ENCODE measurements around the gene ANKRD34B. TPM values are rescaled to one million over a fixed set of nuclear protein-coding genes. Genes with fewer than 3 reads are reported as not detected.

The ANKRD34B gene
- total and polyA plus RNA-seq, 10 of the 15 experiments (the other 5 are each of a cell fraction or from before 2014, with no cell fraction given), result under 0.01 TPM; not detected in 9

DNA sequence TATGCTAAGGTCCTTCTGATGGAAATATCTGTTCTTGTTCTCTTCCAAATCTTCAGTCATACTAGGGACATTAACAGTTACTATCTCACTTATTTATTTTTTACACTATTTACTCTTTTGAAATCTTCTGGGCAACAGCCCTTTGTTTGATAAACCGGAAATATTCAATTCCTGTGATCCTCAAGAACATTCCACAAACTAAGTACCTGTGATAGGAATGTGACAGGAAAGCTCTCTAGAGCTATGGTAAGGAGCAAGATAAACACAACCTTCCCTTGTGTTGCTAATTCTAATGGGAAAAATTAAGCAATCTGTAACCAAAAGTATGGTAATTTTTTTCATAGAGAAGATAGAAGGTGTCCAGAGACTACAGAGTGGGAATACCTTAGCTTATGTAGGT lies 22.0 kb upstream of the ANKRD34B start:
- ChIA-PET RAD21 (ENCODE audit: unreplicated experiment) (interaction anchor here (0.6 kb wide), 1 partner anchor 1681 kb away, joined by 3 read pairs; no protein-coding TSS in a partner anchor), SMC1A (ENCODE audit: uncharacterized antibody, unreplicated experiment) (interaction anchor here (1.0 kb wide), 1 partner anchor 16 kb away, joined by 3 read pairs; no protein-coding TSS in a partner anchor), POLR2A (no interaction called here), CTCF (no interaction called here)
- H3K36me3 ChIP-seq (ENCODE audit: control insufficient read depth in 2 of 2, insufficient read depth in 2 of 2, low read length in 1 of 2), result no peaks in the 10 kb centered on the region
- in situ Hi-C loops (cut with MboI) (no loop called here), intact Hi-C loops (cut with micrococcal nuclease; ENCODE audit: unreplicated experiment) (no loop called here)
- no peak overlapping the region for H3K9ac ChIP-seq (ENCODE audit: control insufficient read depth, insufficient read depth, low read length)
- no peak overlapping the region for H2AFZ ChIP-seq (ENCODE audit: control insufficient read depth, low read depth, low read length)
- H3K27me3 ChIP-seq (replicated peaks in 1 of 2; ENCODE audit: control insufficient read depth in 2 of 2, insufficient read depth in 2 of 2, low read length in 1 of 2), result no peaks in the 10 kb centered on the region
- H3K4me2 ChIP-seq (ENCODE audit: control insufficient read depth, insufficient read depth), result no peak overlapping the region
- no peak overlapping the region for H3K4me3 ChIP-seq
- DNase-seq (ENCODE audit: low read depth, low spot score) (no peak), FAIRE-seq (no peak), ATAC-seq (no peak)
- H3K79me2 ChIP-seq (ENCODE audit: control insufficient read depth, insufficient read depth, low read length), result no peaks in the 10 kb centered on the region
- WGBS (ENCODE audit: insufficient coverage, insufficient replicate concordance, low lambda C conversion rate, missing lambda C conversion rate), result 0% methylated on average over 1 of the region's 1 CpG
- H4K20me1 ChIP-seq (ENCODE audit: control insufficient read depth, insufficient read depth), result no peaks in the 10 kb centered on the region
- H3K9me3 ChIP-seq (replicated peaks; ENCODE audit: control insufficient read depth, insufficient read depth, low read length), result no peaks in the 10 kb centered on the region
- no peaks in the 10 kb centered on the region for H3K4me1 ChIP-seq (ENCODE audit: control insufficient read depth, insufficient read depth, low read length)
- BruUV-seq (replicated peaks), result no TSS peak
- H3K27ac ChIP-seq (ENCODE audit: control insufficient read depth, insufficient read depth), result no peak overlapping the region
- TF ChIP-seq SMC3 (IDR thresholded peaks at IDR 0.05; ENCODE audit: borderline replicate concordance, low read length) (no peak), CEBPZ (IDR thresholded peaks at IDR 0.05; ENCODE audit: low read depth, low read length) (no peak), EP300 (IDR thresholded peaks at IDR 0.05; ENCODE audit: borderline replicate concordance in 1 of 2, control insufficient read depth in 1 of 2, low read depth in 2 of 2, low read length in 2 of 2) (no peak), BMI1 (IDR thresholded peaks at IDR 0.05; ENCODE audit: borderline replicate concordance) (no peak), STAT1 (conservative IDR thresholded peaks at IDR 0.05) (no peak), ATF2 (IDR thresholded peaks at IDR 0.05; ENCODE audit: low read length) (no peak), BRCA1 (IDR thresholded peaks at IDR 0.05; ENCODE audit: low read depth, low read length) (no peak), USF1 (IDR thresholded peaks at IDR 0.05; ENCODE audit: borderline replicate concordance, extremely low read length, insufficient read depth, low read depth, low read length) (no peak), EED (IDR thresholded peaks at IDR 0.05; ENCODE audit: low read depth) (no peak), TAF1 (IDR thresholded peaks at IDR 0.05; ENCODE audit: borderline replicate concordance, low read depth, low read length) (no peak)
- TF ChIP-seq, protein P1, sequence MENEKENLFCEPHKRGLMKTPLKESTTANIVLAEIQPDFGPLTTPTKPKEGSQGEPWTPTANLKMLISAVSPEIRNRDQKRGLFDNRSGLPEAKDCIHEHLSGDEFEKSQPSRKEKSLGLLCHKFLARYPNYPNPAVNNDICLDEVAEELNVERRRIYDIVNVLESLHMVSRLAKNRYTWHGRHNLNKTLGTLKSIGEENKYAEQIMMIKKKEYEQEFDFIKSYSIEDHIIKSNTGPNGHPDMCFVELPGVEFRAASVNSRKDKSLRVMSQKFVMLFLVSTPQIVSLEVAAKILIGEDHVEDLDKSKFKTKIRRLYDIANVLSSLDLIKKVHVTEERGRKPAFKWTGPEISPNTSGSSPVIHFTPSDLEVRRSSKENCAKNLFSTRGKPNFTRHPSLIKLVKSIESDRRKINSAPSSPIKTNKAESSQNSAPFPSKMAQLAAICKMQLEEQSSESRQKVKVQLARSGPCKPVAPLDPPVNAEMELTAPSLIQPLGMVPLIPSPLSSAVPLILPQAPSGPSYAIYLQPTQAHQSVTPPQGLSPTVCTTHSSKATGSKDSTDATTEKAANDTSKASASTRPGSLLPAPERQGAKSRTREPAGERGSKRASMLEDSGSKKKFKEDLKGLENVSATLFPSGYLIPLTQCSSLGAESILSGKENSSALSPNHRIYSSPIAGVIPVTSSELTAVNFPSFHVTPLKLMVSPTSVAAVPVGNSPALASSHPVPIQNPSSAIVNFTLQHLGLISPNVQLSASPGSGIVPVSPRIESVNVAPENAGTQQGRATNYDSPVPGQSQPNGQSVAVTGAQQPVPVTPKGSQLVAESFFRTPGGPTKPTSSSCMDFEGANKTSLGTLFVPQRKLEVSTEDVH (IDR thresholded peaks at IDR 0.05; ENCODE audit: low read depth, partially characterized antibody), result no peak
- TF ChIP-seq, protein P2, sequence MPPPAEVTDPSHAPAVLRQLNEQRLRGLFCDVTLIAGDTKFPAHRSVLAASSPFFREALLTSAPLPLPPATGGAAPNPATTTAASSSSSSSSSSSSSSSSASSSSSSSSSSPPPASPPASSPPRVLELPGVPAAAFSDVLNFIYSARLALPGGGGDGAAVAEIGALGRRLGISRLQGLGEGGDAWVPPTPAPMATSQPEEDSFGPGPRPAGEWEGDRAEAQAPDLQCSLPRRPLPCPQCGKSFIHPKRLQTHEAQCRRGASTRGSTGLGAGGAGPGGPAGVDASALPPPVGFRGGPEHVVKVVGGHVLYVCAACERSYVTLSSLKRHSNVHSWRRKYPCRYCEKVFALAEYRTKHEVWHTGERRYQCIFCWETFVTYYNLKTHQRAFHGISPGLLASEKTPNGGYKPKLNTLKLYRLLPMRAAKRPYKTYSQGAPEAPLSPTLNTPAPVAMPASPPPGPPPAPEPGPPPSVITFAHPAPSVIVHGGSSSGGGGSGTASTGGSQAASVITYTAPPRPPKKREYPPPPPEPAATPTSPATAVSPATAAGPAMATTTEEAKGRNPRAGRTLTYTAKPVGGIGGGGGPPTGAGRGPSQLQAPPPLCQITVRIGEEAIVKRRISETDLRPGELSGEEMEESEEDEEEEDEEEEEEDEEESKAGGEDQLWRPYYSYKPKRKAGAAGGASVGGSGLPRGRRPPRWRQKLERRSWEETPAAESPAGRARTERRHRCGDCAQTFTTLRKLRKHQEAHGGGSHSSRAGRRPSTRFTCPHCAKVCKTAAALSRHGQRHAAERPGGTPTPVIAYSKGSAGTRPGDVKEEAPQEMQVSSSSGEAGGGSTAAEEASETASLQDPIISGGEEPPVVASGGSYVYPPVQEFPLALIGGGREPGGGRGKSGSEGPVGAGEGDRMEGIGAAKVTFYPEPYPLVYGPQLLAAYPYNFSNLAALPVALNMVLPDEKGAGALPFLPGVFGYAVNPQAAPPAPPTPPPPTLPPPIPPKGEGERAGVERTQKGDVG (CRISPR knock-in tag; IDR thresholded peaks at IDR 0.05), result no peak

Data from GM12878 (cell line).